HL-60 (cell line): ENCODE data around the gene COL6A2.

Experiments
- CTCF ChIP-seq: IDR thresholded peaks from one replicate; pipeline ENCODE4 v1.5.1; 2011; ENCODE audit warnings: low read length, control low read depth, inconsistent platforms; ENCODE audit not compliant: insufficient read depth
- POLR2AphosphoS5 ChIP-seq: IDR thresholded peaks from 2 replicates; pipeline ENCODE4 v1.6.1; 2012; ENCODE audit warnings: low read depth
- REST ChIP-seq: IDR thresholded peaks from 2 replicates; pipeline ENCODE4 v1.6.1; 2012; ENCODE audit warnings: low read depth; ENCODE audit not compliant: insufficient replicate concordance

- TF ChIP-seq CTCF (no peak), POLR2AphosphoS5 (no peak), REST (no peak)
Measured at GRCh38 chr21:46159390-46159789, 61.5 kb downstream of the COL6A2 start.
